LNCAP (cell line): ENCODE measurements around the gene CCDC30.

Experiments used
- TF ChIP-seq, protein P1 (sequence below): fragments of 450-650 bp; IDR thresholded peaks from 2 replicates; pipeline ENCODE4 v1.5.1; 2017; ENCODE audit warnings: mild to moderate bottlenecking

CCDC30 gene

DNA sequence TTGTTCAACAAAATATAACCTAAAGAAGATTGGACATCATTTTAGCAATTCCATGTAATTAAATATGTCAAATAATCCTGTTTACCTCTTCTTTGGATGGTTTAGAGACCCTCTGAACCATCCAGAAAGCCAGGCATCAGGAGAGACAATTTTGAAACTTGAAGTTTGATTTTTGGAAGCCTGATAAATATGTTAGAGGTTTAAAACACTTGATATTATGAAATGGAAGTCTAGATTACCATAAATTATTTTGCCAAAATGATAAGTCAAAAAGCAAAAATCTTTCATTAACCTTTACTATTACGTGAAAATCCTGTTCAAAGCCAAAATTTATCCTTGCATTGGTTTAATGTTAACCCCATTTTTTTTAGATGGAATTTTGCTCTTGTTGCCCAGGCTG lies 43.5 kb downstream of the CCDC30 start:
- TF ChIP-seq, protein P1, sequence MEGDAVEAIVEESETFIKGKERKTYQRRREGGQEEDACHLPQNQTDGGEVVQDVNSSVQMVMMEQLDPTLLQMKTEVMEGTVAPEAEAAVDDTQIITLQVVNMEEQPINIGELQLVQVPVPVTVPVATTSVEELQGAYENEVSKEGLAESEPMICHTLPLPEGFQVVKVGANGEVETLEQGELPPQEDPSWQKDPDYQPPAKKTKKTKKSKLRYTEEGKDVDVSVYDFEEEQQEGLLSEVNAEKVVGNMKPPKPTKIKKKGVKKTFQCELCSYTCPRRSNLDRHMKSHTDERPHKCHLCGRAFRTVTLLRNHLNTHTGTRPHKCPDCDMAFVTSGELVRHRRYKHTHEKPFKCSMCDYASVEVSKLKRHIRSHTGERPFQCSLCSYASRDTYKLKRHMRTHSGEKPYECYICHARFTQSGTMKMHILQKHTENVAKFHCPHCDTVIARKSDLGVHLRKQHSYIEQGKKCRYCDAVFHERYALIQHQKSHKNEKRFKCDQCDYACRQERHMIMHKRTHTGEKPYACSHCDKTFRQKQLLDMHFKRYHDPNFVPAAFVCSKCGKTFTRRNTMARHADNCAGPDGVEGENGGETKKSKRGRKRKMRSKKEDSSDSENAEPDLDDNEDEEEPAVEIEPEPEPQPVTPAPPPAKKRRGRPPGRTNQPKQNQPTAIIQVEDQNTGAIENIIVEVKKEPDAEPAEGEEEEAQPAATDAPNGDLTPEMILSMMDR: no peak

DNA sequence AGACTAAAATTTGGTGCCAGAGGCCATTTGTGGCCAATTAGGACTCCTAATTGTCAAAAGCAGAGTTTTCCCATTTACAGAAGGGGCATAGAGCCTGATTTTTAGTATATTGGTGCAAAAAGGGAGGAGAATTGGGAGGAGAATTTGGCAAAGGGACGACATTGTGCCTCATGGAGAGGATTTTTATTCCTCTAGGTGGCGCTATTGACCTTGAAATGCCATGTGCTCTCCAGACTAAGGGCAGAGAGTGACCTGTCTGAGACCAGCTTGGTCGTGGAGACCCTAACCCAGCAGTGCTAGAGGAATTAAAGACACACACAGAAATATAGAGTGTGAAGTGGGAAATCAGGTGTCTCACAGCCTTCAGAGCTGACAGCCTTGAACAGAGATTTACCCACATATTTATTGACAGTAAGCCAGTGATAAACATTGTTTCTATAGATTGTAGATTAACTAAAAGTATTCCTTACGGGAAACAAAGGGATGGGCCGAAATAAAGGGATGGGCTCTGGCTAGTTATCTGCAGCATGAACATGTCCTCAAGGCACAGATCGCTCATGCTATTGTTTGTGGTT lies 48.6 kb downstream of the CCDC30 start:
- TF ChIP-seq, protein P1: peak; percentile 39; the same call in 1 of the 2 replicates

GRCh38 chr1:42518908-42519307 lies 55.8 kb downstream of the CCDC30 start:
- TF ChIP-seq, protein P1: no peak

DNA sequence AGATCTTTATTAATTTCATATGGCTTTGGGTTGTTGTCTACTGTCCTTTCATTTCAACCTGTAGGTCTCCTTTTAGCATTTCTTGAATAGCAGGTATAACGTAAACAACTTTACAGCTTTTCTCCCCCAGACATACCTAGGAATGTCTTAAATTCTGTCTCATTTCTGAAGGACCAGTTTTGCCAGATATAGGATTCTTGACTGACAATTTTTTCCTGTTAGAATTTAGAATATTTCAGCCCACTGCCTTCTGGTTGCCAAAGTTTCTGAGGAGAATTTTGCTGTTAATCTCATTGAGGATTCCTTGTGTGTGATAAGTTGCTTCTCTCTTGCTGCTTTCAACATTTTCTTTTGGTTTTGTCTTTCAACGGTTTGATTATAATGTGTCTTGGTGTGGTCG lies 60.1 kb downstream of the CCDC30 start:
- TF ChIP-seq, protein P1: no peak

GRCh38 chr1:42524330-42524729 lies 61.2 kb downstream of the CCDC30 start:
- TF ChIP-seq, protein P1: no peak

- TF ChIP-seq, protein P1: no peak
Measured at GRCh38 chr1:42529724-42530181, 66.7 kb downstream of the CCDC30 start.

DNA sequence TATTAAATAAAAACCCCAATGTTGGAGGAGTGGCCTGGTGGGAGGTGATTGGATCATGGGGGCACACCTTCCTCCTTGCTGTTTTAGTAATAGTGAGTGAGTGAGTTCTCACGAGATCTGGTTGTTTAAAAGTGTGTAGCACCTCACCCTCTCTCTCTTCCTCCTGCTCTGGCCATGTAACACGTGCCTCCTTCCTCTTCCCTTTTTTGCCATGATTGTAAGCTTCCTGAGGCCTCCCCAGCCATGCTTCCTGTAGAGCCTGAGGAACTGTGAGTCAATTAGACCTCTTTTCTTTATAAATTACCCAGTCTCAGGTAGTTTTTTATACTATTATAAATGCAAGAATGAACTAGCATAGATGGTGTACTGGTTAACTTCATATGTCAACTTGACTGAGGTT lies 68.0 kb downstream of the CCDC30 start:
- TF ChIP-seq, protein P1: no peak
